ENCODE data around the gene KLKB1.

GRCh38 chr4:186283311-186283710 lies 56.0 kb downstream of the KLKB1 start:
- no peak for TF ChIP-seq FOXK1 (CRISPR knock-in tag; IDR thresholded peaks at IDR 0.05)
- TF ChIP-seq ATF6 (CRISPR knock-in tag; IDR thresholded peaks at IDR 0.05): no peak
- no peak for TF ChIP-seq ETV6 (CRISPR knock-in tag; IDR thresholded peaks at IDR 0.05)
- TF ChIP-seq CTCF (IDR thresholded peaks at IDR 0.05): no peak
- no peak for TF ChIP-seq ZNF232 (CRISPR knock-in tag; IDR thresholded peaks at IDR 0.05)
- TF ChIP-seq ZSCAN18 (CRISPR knock-in tag; IDR thresholded peaks at IDR 0.05): no peak
